ENCODE data around the gene MBD3. TPM values are rescaled to one million over a fixed set of nuclear protein-coding genes. Genes with fewer than 3 reads are reported as not detected.
A peak's percentile ranks its signal among the peaks of the same experiment; 100 is the strongest.

The MBD3 gene
- polyA plus RNA-seq, 2 donors, result 50.0 to 72.8 TPM

DNA sequence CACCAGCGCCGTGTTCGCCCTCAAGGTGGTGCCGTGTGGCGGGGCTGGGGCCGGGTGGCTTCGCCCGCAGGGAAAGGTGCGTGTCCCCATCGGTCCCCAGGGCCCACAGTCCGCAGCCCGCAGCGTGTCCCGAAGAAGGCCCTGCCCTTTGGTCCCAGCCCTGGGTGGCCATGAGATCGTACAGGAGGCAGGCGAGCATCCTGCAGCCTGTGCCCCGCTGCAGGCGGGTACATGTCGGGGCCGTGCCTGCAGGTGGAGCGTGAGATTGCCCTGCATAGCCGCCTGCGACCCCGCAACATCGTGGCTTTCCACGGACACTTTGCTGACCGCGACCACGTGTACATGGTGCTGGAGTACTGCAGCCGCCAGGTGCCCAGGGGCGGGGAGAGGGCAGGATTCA is 67.3 kb downstream of the MBD3 start:
- no peak overlapping the region for H3K4me3 ChIP-seq (ENCODE audit: low read depth in 1 of 2, low read length in 2 of 2)
- no peaks in the 10 kb centered on the region for H3K36me3 ChIP-seq (ENCODE audit: control insufficient read depth in 2 of 2, insufficient read depth in 2 of 2, low read length in 1 of 2)
- peaks cover 3% of the 10 kb centered on the region in 2 donors for H3K9me3 ChIP-seq (ENCODE audit: control insufficient read depth in 2 of 2, insufficient read depth in 1 of 2, low read depth in 1 of 2, low read length in 1 of 2)
- WGBS, 2 donors, result 44 to 50% methylated on average over 29 to 31 of the region's 31 CpGs
- H3K27me3 ChIP-seq (ENCODE audit: control insufficient read depth in 1 of 2, insufficient read depth in 2 of 2, low read length in 2 of 2), result peaks cover 0 to 7% of the 10 kb centered on the region in 2 donors
- H3K27ac ChIP-seq (ENCODE audit: low read depth in 2 of 2, low read length in 1 of 2), result no peak overlapping the region
- peaks cover 3 to 4% of the 10 kb centered on the region in 2 donors for H3K4me1 ChIP-seq (ENCODE audit: control insufficient read depth in 2 of 2, insufficient read depth in 2 of 2, low read length in 1 of 2)

DNA sequence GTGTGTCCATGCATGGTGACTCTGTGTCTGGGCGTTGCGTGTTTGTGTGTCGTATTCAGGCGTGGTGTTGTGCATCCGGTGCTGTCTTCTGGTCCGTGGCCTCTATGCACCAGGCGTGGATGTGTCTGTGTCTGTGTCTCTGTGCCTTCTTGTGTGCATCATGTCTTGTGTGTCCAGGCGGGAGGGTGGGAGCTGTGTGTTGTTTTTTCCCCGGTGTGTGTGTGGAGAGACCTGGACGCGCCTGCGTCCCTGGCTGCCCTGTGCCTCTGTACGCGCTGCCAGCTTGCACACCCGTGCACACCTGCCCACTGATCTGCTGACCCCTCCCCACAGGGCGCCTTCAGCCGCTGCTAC is 67.7 kb downstream of the MBD3 start:
- Histone ChIP-seq H3K27me3 (ENCODE audit: control insufficient read depth in 1 of 2, insufficient read depth in 2 of 2, low read length in 2 of 2) (peaks cover 0 to 7% of the 10 kb centered on the region in 2 donors), H3K36me3 (ENCODE audit: control insufficient read depth in 2 of 2, insufficient read depth in 2 of 2, low read length in 1 of 2) (no peaks in the 10 kb centered on the region), H3K9me3 (ENCODE audit: control insufficient read depth in 2 of 2, insufficient read depth in 1 of 2, low read depth in 1 of 2, low read length in 1 of 2) (peaks cover 3% of the 10 kb centered on the region in 2 donors), H3K4me3 (ENCODE audit: low read depth in 1 of 2, low read length in 2 of 2) (no peak overlapping the region), H3K4me1 (ENCODE audit: control insufficient read depth in 2 of 2, insufficient read depth in 2 of 2, low read length in 1 of 2) (peaks cover 3 to 4% of the 10 kb centered on the region in 2 donors), H3K27ac (ENCODE audit: low read depth in 2 of 2, low read length in 1 of 2) (no peak overlapping the region)
- 49 to 55% methylated on average over 17 of the region's 17 CpGs for WGBS, 2 donors

DNA sequence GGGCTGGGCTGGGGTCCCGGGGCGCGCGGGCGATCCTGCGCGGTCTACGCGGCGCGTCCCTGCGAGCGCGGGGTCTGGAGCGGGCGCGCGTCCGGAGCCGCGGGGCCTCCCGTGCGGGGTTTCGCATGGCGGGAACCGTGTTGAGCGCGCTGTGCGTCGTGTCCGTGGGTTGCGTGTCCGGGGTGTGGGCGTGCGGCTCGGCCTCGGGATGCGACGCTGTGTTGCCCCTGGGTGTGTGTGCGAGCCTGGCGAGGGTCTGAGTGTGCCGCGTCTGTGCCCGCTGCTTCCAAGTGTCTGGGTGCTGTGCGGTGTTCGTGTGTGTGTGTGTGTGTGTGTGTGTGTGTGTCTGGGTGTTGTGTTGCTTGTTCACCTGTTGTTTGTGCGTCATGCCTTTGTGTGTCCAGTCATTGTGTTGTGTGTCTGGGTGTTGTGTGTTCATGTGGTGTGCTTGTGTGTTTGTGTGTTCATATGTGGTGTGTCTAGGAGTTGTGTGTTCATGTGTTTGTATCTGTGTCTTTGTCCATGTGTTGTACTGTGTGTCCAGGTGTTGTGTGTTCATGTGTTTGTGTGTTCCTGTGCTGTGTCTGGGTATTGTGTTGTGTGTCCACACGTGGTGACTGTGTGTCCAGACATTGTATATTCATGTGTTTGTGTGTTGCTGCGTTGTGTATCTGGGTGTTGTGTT is 68.2 kb downstream of the MBD3 start:
- Histone ChIP-seq H3K4me1 (ENCODE audit: control insufficient read depth in 2 of 2, insufficient read depth in 2 of 2, low read length in 1 of 2) (peaks cover 3 to 4% of the 10 kb centered on the region in 2 donors), H3K9me3 (ENCODE audit: control insufficient read depth in 2 of 2, insufficient read depth in 1 of 2, low read depth in 1 of 2, low read length in 1 of 2) (peaks cover 3% of the 10 kb centered on the region in 2 donors), H3K27me3 (ENCODE audit: control insufficient read depth in 1 of 2, insufficient read depth in 2 of 2, low read length in 2 of 2) (peaks cover 0 to 7% of the 10 kb centered on the region in 2 donors), H3K4me3 (ENCODE audit: low read depth in 1 of 2, low read length in 2 of 2) (peak overlapping the region in 1 of 2 donors; percentile 34), H3K36me3 (ENCODE audit: control insufficient read depth in 2 of 2, insufficient read depth in 2 of 2, low read length in 1 of 2) (no peaks in the 10 kb centered on the region), H3K27ac (ENCODE audit: low read depth in 2 of 2, low read length in 1 of 2) (no peak overlapping the region)
- 8 to 12% methylated on average over 46 to 49 of the region's 49 CpGs for WGBS, 2 donors

Other genes with a start within 250 kb of the MBD3 start
- gene NDUFS7, start 209.0 kb downstream of the MBD3 start, polyA plus RNA-seq, result 100 to 1,000 TPM; 106 to 160 TPM
- gene GAMT, start 191.3 kb downstream of the MBD3 start, polyA plus RNA-seq, result 10 to 100 TPM; 10.9 to 18.4 TPM
- 10 to 100 TPM; 64.9 to 75.3 TPM for gene DAZAP1, start 185.3 kb downstream of the MBD3 start, polyA plus RNA-seq
- 1,000 to 10,000 TPM; 2,888 to 3,260 TPM for gene RPS15, start 154.5 kb downstream of the MBD3 start, polyA plus RNA-seq
- under 1 TPM; 0.02 to 0.10 TPM for gene APC2, start 142.7 kb downstream of the MBD3 start, polyA plus RNA-seq
- 10 to 100 TPM; 17.8 to 28.1 TPM for gene C19orf25, start 113.7 kb downstream of the MBD3 start, polyA plus RNA-seq
- gene PCSK4, start 102.5 kb downstream of the MBD3 start, polyA plus RNA-seq, result 1 to 10 TPM; 1.9 to 4.0 TPM
- 10 to 100 TPM; 10.1 to 14.4 TPM for gene REEP6, start 101.7 kb downstream of the MBD3 start, polyA plus RNA-seq
- gene ADAMTSL5, start 79.8 kb downstream of the MBD3 start, polyA plus RNA-seq, result 10 to 100 TPM; 10.9 to 13.0 TPM
- gene PLK5, start 68.8 kb downstream of the MBD3 start, polyA plus RNA-seq, result under 1 TPM; 0.13 to 0.53 TPM
- gene MEX3D, start 24.5 kb downstream of the MBD3 start, polyA plus RNA-seq, result 1 to 10 TPM; 2.8 to 8.4 TPM
- 100 to 1,000 TPM in 1 of 2 donors, 10 to 100 TPM in 1; 70.5 to 105 TPM for gene UQCR11, start 12.6 kb upstream of the MBD3 start, polyA plus RNA-seq
- 10 to 100 TPM; 23.1 to 27.1 TPM for gene TCF3, start 59.8 kb upstream of the MBD3 start, polyA plus RNA-seq
- under 1 TPM in 1 of 2 donors, not detected in 1; under 0.01 TPM for gene ONECUT3, start 160.6 kb upstream of the MBD3 start, polyA plus RNA-seq
- 1 to 10 TPM in 1 of 2 donors, under 1 TPM in 1; 0.68 to 1.2 TPM for gene ATP8B3, start 219.4 kb upstream of the MBD3 start, polyA plus RNA-seq

All from esophagus (tissue), 2 donors.